GM18873 (cell line): ENCODE measurements around the gene CAMSAP2.

Experiments used
- ATAC-seq: cut with Tn5 transposase; IDR thresholded peaks from one replicate; pipeline ENCODE4 v1.9.1; 2021; ENCODE audit warnings: mild to moderate bottlenecking, moderate library complexity, moderate number of reproducible peaks; ENCODE audit not compliant: unreplicated experiment, low FRiP score

Gene CAMSAP2

GRCh38 chr1:200738327-200738948 lies at the start of gene CAMSAP2:
TSS of gene CAMSAP2 (plus strand) at chr1:200738893. CDS start at chr1:200739828, 935 bp downstream.
- ATAC-seq, result no peak

GRCh38 chr1:200692316-200692715 lies 46.4 kb upstream of the CAMSAP2 start:
- no peak for ATAC-seq

- ATAC-seq, result no peak
These were observed 45.4 kb upstream of the CAMSAP2 start for GRCh38 chr1:200693327-200693726.

GRCh38 chr1:200694738-200695137 lies 44.0 kb upstream of the CAMSAP2 start:
- ATAC-seq, result no peak

- ATAC-seq, result no peak
These were observed 38.8 kb upstream of the CAMSAP2 start for GRCh38 chr1:200699871-200700270.

GRCh38 chr1:200704986-200705500 lies 33.6 kb upstream of the CAMSAP2 start:
- no peak for ATAC-seq

GRCh38 chr1:200706111-200706814 lies 32.4 kb upstream of the CAMSAP2 start:
- ATAC-seq, result no peak

- no peak for ATAC-seq
These were observed 31.6 kb upstream of the CAMSAP2 start for GRCh38 chr1:200707116-200707515.

GRCh38 chr1:200708161-200708560 lies 30.5 kb upstream of the CAMSAP2 start:
- ATAC-seq, result no peak

- ATAC-seq, result no peak
These were observed 29.9 kb upstream of the CAMSAP2 start for GRCh38 chr1:200708769-200709168.

- ATAC-seq, result no peak
These were observed 28.5 kb upstream of the CAMSAP2 start for GRCh38 chr1:200710166-200710565.

- no peak for ATAC-seq
These were observed 24.0 kb upstream of the CAMSAP2 start for GRCh38 chr1:200714504-200715187.

- ATAC-seq, result no peak
These were observed 18.5 kb upstream of the CAMSAP2 start for GRCh38 chr1:200720199-200720598.

GRCh38 chr1:200724064-200724463 lies 14.6 kb upstream of the CAMSAP2 start:
- ATAC-seq, result no peak

- no peak for ATAC-seq
These were observed 11.4 kb upstream of the CAMSAP2 start for GRCh38 chr1:200727257-200727656.

- no peak for ATAC-seq
These were observed 8.8 kb upstream of the CAMSAP2 start for GRCh38 chr1:200729863-200730262.

- no peak for ATAC-seq
These were observed 6.9 kb upstream of the CAMSAP2 start for GRCh38 chr1:200731654-200732332.

GRCh38 chr1:200732438-200732837 lies 6.3 kb upstream of the CAMSAP2 start:
- ATAC-seq, result no peak

GRCh38 chr1:200733907-200734306 lies 4.8 kb upstream of the CAMSAP2 start:
- ATAC-seq, result no peak

GRCh38 chr1:200737647-200738291 lies 924 bp upstream of the CAMSAP2 start:
- ATAC-seq, result no peak
